Sigmoid colon (tissue), 4 donors: ENCODE results near the gene KRTAP9-6.

Experiments
- CTCF ChIP-seq, 4 experiments: fragments of 450-650 bp in 3 of 4; fragments of 200-600 bp in 1 of 4; IDR thresholded peaks; one replicate each; pipeline ENCODE4 v1.5.1; 2016 to 2019; ENCODE audit warnings: antibody characterized with exemption in 4 of 4, mild to moderate bottlenecking in 3 of 4, moderate library complexity in 2 of 4
- EP300 ChIP-seq, 4 donors: sonication (generic); formaldehyde crosslinking; IDR thresholded peaks; one replicate each; pipeline ENCODE4 v1.6.1; 2017; ENCODE audit warnings: antibody characterized with exemption in 4 of 4
- POLR2A ChIP-seq, 2 donors: fragments of 450-650 bp; IDR thresholded peaks; one replicate each; pipeline ENCODE4 v1.6.1; 2016; ENCODE audit warnings: antibody characterized with exemption in 2 of 2, mild to moderate bottlenecking in 2 of 2, moderate library complexity in 2 of 2

GRCh38 chr17:41301204-41301790, 36.1 kb downstream of the KRTAP9-6 start:
- no peak for TF ChIP-seq POLR2A (IDR thresholded peaks at IDR 0.05)
- TF ChIP-seq CTCF (IDR thresholded peaks at IDR 0.05): no peak
- no peak for TF ChIP-seq EP300 (IDR thresholded peaks at IDR 0.05)
